Stimulated activated CD4-positive, alpha-beta T cell treated with anti-CD3 and anti-CD28 coated beads, Interleukin-15, amount 100 ng/mL, for 1 hour (primary cell): ENCODE results near the gene CYTH4.
"Not testable (repeated sequence)": the region's sequence is repeated elsewhere in the genome, so short reads cannot be mapped to it uniquely, and the experiment has no call there.

Source experiments
- DNase-seq, 2 donors: peaks; one replicate each; pipeline ENCODE4 v3.0.0-alpha.2; 2020; ENCODE audit warnings: low read depth in 1 of 2, low spot score in 1 of 2

The CYTH4 gene

DNA sequence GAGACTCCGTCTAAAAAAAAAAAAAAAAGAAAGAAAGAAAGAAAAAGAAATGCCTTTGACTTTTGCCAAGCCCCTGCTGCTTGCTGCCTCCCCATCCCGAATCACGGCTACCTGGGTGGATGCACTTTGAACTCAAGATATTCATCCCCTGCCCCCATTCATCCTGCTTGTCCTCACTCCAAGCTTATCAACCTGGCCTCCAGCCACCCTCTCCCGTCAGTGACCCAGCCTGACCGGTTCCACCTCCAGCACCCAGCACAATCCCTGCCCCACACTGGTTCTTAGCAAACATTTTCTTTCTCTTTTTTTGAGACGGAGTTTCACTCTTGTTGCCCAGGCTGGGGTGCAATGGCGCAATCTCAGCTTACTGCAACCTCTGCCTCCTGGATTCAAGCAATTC, 44.4 kb downstream of the CYTH4 start:
- no peak for DNase-seq

DNA sequence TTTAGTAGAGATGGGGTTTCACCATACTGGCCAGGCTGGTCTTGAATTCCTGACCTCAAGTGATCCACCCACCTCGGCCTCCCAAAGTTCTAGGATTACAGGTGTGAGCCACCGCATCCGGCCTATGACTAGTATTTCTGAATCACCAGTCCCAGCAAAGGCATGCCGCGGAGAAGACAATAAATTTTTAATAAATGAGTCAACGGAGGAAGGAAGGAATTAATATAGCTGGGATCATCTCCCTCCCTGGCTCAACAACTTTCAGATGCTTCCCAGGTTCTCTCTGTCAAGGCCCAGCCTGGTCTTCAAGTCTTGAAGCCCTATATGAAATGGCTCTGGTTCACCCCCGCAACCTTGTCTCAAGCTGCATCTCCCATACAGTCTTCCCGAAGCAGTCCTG, 45.7 kb downstream of the CYTH4 start:
- DNase-seq = no peak

DNA sequence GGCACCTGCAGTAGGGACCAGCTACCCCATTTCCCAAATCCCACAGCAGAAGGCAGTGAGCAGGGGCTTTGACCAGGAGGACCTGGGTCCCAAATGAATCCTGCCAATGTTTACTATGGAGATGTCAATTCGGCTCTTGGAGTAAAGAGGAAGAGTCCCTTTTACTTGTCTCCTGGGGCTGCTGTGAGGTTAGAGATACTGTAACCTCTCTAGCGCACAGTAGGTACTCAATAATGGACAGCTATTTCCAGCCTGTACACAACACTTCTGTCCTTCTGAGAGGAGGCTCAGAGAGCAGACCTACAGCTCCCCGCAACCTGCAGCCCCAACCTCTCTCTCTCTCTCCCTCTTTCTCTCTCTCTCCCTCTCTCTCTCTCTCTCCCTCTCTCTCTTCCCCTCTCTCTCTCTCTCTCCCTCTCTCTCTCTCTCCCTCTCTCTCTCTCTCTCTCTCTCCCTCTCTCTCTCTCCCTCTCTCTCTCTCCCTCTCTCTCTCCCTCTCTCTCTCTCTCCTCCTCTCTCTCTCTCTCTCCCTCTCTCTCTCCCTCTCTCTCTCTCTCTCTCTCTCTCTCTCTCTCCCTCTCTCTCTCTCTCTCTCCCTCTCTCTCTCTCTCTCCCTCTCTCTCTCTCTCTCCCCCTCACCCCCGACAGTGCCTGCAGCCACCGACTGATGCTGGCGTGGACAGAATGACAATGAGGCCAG, 46.4 kb downstream of the CYTH4 start:
- DNase-seq = not testable (repeated sequence)

DNA sequence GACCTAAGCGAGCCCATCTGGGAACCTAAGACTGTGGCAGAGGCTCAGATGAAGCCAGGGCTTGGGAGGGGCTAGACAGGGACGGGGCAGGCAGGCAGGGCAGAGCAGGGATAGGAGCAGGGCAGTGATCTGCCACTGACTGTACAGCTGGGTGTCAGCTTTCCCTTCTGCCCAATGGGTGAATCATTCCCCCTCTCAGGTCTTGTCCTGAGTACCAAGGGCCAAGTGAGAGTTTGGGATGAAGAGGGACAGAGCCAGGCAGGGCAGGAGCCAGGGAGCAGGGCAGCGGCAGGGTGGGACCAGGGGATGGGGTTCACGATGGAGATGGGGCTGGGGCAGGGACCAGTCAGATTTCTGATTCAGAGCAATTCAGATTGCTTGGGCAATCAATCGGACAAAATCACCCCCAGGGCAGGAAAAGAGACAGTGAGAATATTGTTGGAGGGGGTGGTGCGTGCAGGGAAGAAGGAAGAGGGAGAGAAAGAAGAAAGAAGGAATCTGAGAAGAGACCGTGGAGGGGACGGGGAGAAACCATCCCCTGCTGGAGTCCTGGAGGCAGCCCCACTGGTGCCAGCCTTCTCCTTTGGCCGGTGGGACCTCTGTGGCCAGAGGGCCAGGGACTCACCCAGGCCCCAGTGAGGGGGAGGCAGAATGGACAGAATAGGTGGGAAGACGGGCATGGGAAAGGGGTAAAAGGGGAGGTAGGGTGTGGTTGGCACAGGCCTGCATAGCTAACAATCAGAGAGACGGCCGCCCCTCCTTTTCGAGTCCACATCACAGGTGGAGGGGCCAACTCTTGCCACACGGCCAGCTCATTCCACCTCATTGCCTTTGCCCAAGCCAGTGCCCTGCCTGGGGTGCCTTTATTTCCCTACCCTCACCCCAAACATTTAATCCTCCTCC, 47.2 kb downstream of the CYTH4 start:
- DNase-seq = no peak

DNA sequence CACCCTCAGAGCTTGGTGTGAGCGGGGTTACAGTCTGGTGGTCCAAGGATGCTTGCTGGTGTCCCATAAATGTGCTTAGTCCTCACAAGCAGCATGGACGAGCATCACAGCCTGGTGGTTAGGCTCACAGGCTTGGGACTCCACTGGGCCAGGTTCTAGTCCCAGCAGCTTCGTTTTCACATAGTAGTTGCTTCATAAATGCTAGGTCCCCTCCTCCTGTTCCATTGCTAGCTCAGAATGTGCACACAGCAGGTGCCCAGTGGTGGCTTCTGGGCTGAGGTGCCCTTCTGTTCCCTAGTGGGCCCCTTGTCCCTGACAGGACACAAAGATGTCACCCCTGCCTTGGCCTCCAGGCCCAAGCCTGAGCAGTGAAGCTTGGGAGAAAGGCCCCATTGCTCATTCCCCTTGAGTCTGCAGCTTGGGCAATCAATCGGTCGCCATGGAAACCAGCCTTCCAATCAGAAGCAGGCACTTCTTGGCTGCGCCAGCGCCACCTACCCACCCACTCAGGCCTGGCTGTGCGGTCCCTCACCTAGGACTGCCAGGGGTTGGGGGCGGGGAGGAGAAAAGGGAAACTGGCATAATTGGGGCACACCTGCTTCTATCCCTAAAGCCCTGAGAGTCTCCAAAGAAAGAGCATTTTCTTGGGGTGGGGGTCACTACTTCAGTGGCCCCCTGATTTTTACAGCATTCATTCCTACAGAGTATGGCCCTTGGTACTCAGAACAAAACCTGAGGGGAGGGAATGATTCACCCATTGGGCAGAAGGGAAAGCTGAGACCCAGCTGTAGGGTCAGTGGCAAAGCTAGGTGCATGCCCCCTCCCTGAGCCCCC, 48.1 kb downstream of the CYTH4 start:
- DNase-seq = no peak

DNA sequence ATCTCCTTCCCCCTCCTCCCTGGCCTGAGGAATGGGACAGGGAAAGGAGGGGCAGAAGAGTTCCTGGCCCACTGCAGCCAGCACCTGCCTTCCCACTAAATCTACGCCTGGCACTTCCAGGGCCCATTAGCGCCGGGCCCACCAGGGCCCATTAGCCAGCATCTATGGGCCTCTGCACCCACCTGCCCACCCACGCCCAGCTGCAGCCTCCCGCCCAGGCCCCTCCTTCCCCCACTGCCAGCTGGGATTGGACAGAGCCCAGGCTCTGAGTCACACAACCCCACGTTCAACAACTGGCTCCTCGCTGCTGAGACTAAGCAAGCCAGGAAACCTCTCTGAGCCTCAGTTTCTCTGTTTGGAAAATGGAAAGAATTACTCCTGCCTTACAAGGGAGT, 48.7 kb downstream of the CYTH4 start:
- DNase-seq = no peak

DNA sequence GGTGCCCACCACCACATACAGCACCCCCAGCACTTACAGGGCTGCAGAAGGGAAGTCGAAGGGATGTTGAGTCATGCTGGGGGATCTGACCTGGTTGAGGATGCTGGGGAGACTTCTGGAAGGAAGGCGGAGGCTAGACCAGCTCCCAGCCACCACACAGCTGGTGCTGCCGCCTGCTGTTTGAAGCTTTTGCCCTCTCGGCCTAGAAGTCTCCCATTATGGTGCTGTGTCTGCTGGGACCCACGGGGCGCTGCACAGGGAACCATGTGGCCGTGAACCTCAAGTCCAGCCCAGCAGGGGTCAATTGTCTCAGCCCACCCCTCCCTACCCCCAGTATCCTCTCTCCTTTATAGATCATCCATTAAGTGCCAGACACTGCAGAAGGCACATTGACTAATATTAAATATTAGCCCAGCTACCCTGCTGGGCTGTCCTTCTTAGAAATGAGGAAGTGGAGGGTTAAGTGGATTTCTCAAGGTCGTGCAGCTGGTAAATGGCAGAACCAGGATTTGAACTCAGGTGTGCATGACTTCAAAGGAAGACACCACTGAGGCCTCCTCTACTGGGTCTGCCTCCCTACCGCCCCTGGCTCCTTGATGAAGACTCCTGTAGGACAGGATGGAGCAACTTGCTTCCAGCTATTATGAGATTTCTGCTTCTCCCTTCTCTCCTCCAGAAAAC, 49.7 kb downstream of the CYTH4 start:
- no peak for DNase-seq

DNA sequence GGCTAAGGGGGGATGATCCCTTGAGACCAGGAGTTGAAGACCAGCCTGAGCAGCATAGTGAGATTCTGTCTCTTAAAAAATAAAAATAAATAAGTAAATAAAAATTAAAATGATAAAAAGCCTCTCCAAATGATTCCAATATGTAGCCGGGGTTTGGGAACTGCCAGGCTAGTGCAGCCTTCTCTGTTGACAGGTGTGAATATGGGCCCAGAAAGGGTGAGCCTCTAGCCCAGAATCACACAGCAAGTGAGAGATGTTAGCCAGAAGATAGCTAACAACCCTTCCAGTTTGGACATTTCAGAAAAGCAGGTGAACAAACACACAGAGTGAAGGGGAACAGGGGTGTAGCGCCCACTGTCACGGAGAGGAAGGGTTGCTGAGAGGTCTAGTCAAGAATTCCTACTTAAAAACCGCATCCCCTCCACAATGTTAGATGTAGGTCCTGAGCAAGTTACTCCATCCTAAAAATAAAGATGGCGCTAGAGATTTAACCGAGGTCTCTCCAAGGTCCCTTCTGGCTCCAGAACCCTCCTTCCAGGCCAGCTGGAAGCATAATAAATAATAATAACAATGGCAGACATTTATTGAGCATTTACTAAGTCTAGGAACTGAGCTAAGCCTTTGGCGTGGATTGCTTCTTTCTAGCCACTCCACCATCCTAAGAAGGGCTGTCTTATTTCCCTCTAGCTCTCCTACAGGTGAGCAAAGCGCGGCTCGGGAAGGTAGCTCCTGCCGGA, 51.6 kb downstream of the CYTH4 start:
- DNase-seq = no peak

DNA sequence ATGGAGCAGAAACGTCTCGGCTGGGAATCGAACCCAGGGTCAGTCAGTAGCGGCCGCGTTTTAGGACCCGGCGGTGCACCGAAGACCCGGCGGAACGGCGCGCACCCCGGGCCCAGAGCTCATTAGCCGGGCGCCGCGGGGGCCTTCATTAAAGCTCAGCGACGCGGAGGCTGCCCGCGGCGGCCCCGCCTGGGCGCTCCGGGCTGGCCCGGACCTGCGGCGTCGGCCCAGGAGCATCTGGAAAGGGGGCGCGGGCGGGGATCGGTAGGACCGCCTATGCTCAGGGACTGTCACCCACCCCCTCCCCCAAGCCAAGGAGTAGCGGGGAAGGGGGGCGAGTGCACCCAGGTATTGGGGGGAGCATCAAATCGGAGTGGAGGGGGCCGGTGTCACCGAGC, 52.2 kb downstream of the CYTH4 start:
- DNase-seq = no peak

DNA sequence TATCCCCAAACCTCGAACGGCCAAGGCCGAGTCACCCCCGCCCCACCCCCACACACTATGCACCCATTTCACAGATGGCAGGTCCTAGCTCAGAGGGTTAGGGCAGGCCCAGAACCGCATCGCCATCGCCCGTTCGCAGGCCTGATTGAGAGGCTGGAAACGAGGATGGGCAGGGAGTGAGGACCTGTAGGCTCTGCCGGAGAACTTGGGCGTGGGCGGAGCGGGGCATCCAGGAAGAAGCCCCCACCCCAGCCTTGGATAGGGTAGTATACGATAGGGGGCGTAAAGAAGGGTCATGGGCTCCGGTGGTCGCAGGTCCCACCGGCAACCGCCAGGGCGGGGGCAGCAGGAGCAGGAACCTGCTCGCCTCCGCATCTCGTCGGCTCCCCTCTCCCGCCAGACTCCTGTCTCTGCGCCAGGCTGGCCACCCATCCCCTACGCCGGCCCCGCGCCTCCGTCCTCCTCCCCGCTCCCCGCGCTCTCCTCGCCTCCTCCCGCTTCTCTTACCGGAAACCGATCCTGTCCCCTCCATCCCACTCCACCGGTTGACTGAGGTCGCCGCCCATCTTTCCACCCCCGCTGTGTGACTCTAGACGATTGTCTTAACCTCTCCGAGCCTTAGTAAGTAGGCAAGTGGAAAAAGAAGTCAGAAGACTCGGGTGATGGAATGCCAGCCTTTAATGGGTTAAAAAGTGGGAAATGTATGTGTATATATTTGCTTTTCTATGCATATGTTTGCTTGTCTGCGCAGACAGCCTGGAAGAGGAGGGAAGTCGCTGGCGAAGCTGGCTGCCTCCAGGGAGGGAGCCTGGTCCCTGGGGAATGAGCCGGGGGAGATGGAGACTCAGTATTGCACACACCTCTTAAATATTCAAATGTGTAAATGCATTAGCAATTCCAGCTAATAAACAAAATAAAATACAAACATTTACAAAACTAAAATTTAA, 52.8 kb downstream of the CYTH4 start:
- no peak for DNase-seq

DNA sequence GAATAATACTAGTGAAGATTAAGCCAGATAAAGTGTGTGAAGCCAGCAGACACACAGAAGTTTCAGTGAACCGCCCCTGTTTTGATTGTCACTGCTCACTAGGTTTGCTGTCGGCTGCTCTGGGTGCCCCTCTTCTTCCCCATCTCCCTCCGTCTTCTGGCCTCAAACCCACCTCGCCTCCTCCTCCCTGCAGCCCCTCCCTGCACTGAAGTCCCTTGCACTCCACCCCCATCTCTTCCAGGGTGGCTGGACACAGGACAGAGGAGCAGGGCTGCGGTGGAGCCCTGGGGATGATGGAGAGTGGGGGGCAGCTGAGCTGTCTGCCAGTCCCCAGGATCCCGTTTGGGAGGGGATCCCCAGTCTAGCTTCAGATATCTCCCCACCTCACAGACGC, 53.5 kb downstream of the CYTH4 start:
- no peak for DNase-seq

DNA sequence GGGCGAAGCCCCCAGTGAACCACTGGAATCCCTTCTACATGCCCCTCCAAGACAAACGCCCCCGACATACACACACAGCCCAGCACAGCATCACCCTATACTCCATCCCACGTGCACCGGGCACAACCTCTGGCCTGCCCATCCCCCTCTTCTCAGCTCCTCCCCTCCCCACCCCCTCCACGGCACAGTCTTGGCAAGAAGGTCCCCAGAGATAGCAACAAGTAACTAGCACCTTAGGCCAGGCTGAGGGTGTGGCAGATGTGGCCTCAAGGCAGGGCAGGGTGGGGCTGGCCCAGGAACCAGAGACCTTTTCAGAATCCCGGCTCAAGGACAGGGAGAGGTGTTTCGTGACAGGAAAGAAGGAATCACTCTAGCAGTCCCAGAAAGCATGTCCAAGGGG, 54.3 kb downstream of the CYTH4 start:
- no peak for DNase-seq

DNA sequence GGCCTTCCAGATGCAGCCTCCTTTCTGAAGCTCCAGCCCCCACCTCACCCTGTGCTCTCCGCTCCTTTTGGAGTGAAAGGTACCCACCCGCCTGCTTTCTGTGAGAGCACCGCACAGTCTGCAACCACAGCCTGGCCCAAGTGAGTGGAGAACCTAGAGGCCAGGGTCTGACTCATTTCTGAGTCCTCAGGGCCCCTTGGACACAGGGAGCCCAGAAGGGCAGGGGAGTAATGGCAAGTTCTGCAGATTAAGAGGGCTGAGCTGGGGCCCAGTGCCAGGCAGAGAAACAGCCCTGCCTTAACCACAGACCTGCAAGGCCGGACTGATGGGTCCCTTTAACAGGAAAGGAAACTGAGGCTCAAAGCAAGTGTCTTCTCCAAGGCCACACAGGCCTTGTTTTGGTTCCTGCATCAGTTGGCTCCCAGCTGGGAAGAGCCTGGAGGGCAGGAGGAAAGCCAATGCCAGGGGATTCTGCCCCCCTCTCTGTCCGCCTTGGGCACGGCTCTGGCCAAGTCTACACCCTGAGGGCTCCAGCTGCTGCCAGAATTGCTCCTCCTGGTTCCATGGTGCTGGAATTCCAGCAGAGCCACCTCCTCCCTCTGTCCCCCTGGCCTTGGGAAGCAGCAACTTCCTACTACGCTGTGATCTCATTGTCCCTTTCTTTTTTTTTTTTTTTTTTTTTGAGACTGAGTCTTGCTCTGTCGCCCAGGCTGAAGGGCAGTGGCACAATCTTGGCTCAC, 55.1 kb downstream of the CYTH4 start:
- DNase-seq = no peak

DNA sequence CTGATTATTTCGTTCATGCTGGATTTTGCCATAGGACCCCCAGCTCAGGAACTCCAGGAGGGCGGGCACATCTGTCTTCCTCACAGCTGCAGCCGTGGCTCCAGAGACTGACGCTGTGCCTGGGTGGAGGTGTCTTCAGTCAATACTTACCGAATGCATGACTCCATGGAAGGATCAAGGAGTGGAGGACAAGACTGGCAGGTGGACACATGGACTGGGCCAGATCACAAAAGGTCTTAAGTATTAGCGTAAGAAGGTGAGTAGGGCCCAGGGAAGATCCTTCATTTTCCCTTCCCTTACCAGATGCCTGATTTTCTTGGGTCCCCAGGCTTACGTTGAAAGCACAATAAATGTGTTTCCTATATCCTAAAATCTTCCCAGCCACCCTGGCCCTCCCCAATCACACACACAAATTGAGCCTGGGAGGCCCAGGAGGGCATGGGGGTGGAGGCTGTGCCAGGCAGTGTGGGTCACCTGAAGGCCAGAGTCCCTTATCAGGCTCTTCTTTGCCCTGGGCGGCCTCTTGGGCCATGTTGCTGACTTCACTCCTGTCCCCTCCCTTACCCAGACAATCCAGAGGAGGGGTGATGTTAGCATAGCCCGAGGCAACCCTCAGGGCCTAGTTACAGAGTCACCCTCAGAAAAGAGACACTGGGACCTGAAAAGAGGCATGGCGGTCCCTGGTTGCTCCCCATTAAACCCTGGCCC, 56.4 kb downstream of the CYTH4 start:
- DNase-seq = no peak

DNA sequence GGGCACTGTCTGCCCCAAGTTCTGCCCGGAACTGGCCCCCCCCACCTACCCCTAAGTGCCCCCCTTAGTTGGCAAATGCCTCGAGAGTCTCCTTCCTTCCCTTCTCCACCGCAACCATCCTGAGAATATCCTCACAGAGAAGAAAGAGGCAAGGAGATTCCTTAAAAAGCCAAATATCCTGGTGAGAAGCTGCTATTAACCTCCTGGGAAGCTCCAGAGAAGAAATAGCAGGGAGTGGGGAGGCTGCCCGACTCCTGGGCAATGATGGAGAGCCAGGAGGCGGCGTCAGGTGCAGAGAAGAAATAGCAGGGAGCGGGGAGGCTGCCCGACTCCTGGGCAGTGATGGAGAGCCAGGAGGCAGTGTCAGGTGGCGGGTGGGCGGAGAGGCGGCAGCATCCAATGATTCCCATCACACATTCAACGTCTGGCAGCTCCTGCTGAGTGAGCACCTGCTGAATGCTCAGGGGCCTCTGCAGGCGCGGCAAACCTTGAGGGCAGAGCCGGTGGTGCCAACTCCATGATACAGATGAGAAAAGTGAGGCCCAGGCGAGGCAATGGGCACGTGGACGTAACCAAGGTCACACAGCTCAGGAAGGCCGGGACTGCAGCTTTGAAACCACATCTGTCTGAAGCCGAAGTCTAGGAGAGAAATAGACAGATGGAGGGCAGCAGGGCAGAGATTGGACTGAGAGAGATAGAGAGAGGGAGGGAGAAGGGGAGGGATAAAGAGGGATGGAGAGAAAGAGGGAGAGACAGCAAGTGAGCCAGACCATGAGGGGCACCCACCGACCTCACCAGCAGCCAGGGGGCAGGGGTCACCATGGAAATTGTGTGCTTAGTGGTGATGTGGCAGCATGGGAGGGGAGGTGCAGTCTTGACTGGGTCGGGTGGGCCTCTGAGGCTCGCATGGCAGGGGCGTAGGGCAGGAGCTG, 58.3 kb downstream of the CYTH4 start:
- no peak for DNase-seq

DNA sequence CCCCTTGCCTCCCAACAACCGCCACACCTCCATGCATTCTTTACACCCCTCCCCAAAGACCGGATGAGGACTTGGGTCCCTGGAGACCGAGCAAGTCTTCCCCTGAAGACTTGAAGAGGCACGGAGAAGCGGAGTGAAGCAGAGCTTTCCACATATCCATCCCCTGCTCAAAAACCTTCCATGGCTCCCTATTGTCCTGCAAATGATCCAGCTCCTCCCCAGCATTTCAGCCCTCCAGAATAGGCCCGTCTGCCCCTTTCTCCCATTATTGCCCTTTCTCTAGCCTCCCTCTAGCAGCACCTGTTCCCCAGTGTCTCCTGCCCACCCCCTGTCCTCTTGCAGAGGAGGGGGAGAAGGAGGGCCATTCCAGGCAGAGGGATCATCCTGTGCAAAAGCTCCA, 59.8 kb downstream of the CYTH4 start:
- no peak for DNase-seq

DNA sequence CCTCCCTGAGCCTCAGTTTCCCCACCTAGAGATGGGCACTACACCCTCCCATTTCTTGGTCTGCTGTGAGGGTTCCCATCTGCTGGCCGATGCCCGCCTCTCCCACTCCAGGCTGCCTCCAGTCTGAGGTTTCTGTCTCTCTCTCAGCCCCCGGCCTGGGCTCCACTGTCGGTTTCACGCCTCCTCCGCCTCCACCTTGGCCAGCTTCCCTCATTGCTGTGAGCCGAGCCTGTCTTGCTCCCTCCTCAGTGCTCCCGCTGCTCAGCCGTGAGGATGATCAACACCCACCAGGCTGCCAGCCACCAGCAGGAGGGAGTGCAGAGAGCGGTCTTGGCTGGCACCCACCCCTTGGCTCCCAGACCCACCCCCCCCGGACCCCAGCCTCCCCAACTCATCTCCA, 61.0 kb downstream of the CYTH4 start:
- DNase-seq = no peak
